ENCODE measurements around the gene OSBPL9.
"Not testable (repeated sequence)": the region's sequence is repeated elsewhere in the genome, so short reads cannot be mapped to it uniquely, and the experiment has no call there.

OSBPL9 gene

DNA sequence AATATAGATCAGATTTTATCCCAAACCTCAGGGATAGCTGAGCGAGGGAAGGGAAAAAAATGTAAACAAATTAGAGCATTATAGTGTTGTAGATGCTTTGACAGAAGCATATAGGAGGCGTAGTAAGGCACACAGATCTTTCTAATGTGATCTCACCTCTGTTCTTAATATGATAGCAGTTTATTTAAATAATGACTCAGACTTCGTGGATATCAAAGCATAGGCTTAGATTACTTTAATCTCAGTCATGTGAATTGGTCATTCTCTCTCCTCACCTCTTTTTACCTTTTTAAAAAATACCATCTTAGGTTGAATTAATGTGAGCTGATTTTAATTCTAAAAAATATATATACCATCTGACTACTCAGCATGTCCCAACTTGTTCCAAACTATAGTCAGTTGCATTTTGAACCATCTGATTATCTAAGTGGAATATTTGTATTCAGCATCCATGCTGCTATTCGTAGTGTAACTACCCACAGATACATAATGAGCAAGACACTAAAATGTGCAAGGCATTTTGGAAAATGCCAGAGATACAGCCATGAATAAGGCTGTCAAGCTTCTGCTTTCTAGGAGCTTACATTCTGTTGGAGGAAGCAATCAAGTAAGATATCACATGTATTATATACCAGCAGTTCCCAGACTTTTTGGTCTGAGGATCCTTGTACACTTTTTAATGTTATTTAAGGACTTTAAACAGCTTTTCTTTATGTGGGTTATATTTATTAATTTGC is 76.7 kb downstream of the OSBPL9 start:
- DNase-seq (ENCODE audit: low read depth) = no peak
- TF ChIP-seq, protein P1, sequence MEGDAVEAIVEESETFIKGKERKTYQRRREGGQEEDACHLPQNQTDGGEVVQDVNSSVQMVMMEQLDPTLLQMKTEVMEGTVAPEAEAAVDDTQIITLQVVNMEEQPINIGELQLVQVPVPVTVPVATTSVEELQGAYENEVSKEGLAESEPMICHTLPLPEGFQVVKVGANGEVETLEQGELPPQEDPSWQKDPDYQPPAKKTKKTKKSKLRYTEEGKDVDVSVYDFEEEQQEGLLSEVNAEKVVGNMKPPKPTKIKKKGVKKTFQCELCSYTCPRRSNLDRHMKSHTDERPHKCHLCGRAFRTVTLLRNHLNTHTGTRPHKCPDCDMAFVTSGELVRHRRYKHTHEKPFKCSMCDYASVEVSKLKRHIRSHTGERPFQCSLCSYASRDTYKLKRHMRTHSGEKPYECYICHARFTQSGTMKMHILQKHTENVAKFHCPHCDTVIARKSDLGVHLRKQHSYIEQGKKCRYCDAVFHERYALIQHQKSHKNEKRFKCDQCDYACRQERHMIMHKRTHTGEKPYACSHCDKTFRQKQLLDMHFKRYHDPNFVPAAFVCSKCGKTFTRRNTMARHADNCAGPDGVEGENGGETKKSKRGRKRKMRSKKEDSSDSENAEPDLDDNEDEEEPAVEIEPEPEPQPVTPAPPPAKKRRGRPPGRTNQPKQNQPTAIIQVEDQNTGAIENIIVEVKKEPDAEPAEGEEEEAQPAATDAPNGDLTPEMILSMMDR (IDR thresholded peaks at IDR 0.05; ENCODE audit: insufficient read depth, low read depth, low read length, missing control alignments) = no peak

DNA sequence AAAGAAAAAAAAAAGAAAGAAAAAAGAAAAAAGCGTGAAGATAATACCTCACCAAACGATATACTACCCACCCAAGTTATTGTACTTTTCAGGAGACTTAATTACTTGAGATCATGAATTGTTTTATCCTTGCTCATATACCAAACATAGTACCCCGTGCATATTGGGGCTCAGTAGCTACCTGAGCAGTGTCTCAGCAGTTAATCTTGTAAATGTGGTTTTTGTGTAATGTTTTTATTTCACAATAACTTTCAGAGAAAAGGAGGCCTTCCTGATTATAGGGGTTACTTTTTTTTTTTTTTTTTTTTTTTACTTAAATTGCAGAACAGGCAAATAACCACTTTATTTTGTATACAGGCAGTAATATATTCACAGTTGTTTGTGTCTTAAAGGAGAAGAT is 80.3 kb downstream of the OSBPL9 start:
- DNase-seq (ENCODE audit: low read depth) = no peak
- TF ChIP-seq, protein P1 (IDR thresholded peaks at IDR 0.05; ENCODE audit: insufficient read depth, low read depth, low read length, missing control alignments) = no peak
- no peak overlapping the region for H3K4me3 ChIP-seq (ENCODE audit: low read depth, low read length)

More for the DNA sequence above, 76.7 kb downstream of the OSBPL9 start:
- no peak overlapping the region for H3K4me3 ChIP-seq (ENCODE audit: low read depth, low read length)

DNA sequence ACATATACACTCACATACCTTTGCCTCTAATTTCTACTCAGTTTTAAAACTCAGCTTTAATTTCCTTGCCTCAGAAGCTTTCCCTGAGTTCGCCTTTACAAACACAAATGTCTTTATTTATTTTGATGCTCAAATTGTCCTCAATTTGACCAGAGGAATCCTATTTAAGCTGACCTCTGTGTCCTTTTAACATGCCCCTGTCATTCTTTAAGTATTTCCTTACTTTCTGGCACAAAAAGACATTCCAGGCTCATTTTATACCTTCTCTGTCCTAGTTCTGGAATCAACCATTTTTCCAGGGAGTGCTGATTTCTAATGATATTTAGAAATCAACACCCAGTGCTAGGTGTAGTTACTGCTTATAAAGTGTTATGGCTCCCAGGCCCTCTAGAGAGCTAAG is 82.5 kb downstream of the OSBPL9 start:
- TF ChIP-seq, protein P1 (IDR thresholded peaks at IDR 0.05; ENCODE audit: insufficient read depth, low read depth, low read length, missing control alignments) = no peak
- no peak overlapping the region for H3K4me3 ChIP-seq (ENCODE audit: low read depth, low read length)
- no peak for DNase-seq (ENCODE audit: low read depth)

DNA sequence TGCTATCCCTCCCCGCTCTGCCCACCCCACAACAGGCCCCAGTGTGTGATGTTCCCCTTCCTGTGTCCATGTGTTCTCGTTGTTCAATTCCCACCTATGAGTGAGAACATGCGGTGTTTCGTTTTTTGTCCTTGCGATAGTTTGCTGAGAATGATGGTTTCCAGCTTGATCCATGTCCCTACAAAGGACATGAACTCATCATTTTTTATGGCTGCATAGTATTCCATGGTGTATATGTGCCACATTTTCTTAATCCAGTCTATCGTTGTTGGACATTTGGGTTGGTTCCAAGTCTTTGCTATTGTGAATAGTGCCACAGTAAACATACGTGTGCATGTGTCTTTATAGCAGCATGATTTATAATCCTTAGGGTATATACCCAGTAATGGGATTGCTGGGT is 84.9 kb downstream of the OSBPL9 start:
- H3K4me3 ChIP-seq (ENCODE audit: low read depth, low read length); DNase-seq (ENCODE audit: low read depth): not testable (repeated sequence)

DNA sequence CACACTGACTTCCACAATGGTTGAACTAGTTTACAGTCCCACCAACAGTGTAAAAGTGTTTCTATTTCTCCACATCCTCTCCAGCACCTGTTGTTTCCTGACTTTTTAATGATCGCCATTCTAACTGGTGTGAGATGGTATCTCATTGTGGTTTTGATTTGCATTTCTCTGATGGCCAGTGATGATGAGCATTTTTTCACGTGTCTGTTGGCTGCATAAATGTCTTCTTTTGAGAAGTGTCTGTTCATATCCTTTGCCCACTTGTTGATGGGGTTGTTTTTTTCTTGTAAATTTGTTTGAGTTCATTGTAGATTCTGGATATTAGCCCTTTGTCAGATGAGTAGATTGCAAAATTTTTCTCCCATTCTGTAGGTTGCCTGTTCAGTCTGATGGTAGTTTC is 85.3 kb downstream of the OSBPL9 start:
- H3K4me3 ChIP-seq (ENCODE audit: low read depth, low read length); DNase-seq (ENCODE audit: low read depth): not testable (repeated sequence)

DNA sequence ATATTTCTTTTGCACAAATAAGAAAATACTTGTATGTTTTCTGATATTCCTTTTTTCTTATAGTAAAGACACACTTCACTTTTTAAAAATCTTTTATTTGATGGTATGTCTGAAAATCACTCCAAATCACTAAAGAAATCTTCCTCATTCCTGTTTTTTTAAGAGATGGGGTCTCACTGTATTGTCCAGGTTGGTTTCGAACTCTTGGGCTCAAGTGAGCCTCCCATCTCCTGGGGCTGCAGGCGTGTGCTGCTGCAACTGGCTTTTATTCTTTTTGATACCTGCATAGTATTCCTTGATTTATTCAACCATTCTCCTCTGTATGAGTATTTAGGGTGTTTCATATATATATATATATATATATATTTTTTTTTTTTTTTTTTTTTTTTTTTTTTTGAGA is 88.1 kb downstream of the OSBPL9 start:
- H3K4me3 ChIP-seq (ENCODE audit: low read depth, low read length) = no peak overlapping the region
- DNase-seq (ENCODE audit: low read depth) = no peak
- TF ChIP-seq, protein P1 (IDR thresholded peaks at IDR 0.05; ENCODE audit: insufficient read depth, low read depth, low read length, missing control alignments) = no peak

DNA sequence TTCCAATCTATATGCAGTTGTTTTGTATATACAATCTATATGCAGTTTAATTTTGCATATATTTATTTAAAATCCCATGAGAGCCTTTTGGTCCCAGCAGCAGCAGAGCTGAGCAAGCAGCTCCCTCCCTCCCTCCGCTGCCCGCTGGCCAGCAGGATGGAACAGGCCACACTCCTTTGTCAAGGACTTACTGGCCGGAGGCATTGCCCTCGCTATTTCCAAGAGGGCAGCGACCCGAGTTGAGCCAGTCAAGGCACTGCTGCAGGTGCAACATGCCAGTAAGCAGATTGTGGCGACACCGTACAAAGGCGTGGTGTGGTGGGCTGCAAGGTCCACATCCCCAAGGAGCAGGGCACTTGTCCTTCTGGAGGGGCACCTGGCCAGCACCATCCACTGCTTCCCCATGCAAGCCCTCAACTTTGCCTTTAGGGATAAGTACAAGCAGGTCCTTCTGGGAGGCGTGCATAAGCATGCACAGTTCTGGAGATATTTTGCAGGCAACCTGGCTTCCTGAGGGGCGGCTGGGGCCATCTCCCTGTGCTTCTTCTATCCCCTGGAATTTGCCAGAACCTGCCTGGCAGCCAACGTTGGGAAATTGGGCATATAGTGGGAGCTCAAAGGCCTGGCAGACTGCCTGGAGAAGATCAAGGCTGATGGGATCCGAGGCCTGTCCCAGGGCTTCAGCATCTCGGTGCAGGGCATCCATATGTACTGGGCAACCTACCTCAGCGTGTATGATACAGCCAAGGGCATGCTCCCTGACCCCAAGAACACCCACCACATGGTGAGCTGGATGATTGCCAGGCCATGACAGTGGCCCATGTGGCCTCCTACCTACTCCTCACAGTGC is 92.2 kb downstream of the OSBPL9 start:
- H3K4me3 ChIP-seq (ENCODE audit: low read depth, low read length) = no peak overlapping the region
- TF ChIP-seq, protein P1 (IDR thresholded peaks at IDR 0.05; ENCODE audit: insufficient read depth, low read depth, low read length, missing control alignments) = no peak
- DNase-seq (ENCODE audit: low read depth) = no peak
